H1 (cell line): Measurements from ENCODE around the gene SMTNL2. TPM values are rescaled to one million over a fixed set of nuclear protein-coding genes. Genes with fewer than 3 reads are reported as not detected.

Experiments
- CTCF ChIA-PET: fragments of 300-600 bp; sonication (Branson Sonifier 250); formaldehyde crosslinking; loops from one replicate; lab custom pipeline; 2021; ENCODE audit not compliant: partially characterized antibody; lab: Charles Lee
- POLR2A ChIA-PET: fragments of 300-600 bp; sonication (Branson Sonifier 250); formaldehyde crosslinking; loops from one replicate; lab custom pipeline; 2021; ENCODE audit warnings: inconsistent platforms; ENCODE audit not compliant: partially characterized antibody; lab: Charles Lee
- DNase-seq, 2 experiments: peaks; one replicate each; pipeline versions ENCODE4 v3.0.0 to v3.0.0-alpha.2; 2010 to 2022; ENCODE audit warnings: low spot score in 2 of 2, low read depth in 1 of 2, mixed read lengths in 1 of 2
- FAIRE-seq: peaks from 2 replicates; lab custom pipeline; 2011; peaks lifted over from hg19 to GRCh38; lab: Jason Lieb, UNC
- H2AFZ ChIP-seq: 2 replicates; pipeline ENCODE4 v1.8.1; 2012; ENCODE audit warnings: low read length, inconsistent platforms
- H2AK5ac ChIP-seq: 2 replicates; pipeline ENCODE4 v1.6.1; 2013; ENCODE audit warnings: low read depth, low read length
- H2BK120ac ChIP-seq: replicated peaks from 2 replicates; pipeline ENCODE3; 2013; ENCODE audit warnings: low read depth, low read length, inconsistent platforms
- H2BK12ac ChIP-seq: 2 replicates; pipeline ENCODE4 v1.6.1; 2013; ENCODE audit warnings: low read depth, low read length
- H2BK15ac ChIP-seq: 2 replicates; pipeline ENCODE4 v1.6.1; 2013; ENCODE audit warnings: low read length
- H2BK20ac ChIP-seq: 2 replicates; pipeline ENCODE4 v1.6.1; 2013; ENCODE audit warnings: low read length
- H2BK5ac ChIP-seq: 2 replicates; pipeline ENCODE4 v1.6.1; 2013; ENCODE audit warnings: low read depth, low read length
- H3K14ac ChIP-seq: 2 replicates; pipeline ENCODE4 v1.6.1; 2013; ENCODE audit warnings: inconsistent platforms; ENCODE audit not compliant: insufficient read length
- H3K18ac ChIP-seq: 2 replicates; pipeline ENCODE4 v1.6.1; 2013; ENCODE audit warnings: low read length; ENCODE audit errors: extremely low read depth
- H3K23ac ChIP-seq: 2 replicates; pipeline ENCODE4 v1.6.1; 2013; ENCODE audit warnings: inconsistent platforms; ENCODE audit not compliant: insufficient read length
- H3K23me2 ChIP-seq: 2 replicates; pipeline ENCODE4 v1.6.1; 2013; ENCODE audit warnings: low read depth, low read length
- H3K27ac ChIP-seq: 2 replicates; pipeline ENCODE4 v1.6.1; 2011; ENCODE audit warnings: low read depth, low read length, inconsistent platforms
- H3K27me3 ChIP-seq, 4 experiments: replicated peaks in 1 of 4; 1 replicate in 1 of 4; 2 replicates in 3 of 4; pipeline versions ENCODE4 v1.6.1 to v1.8.1; 2011 to 2013; ENCODE audit warnings: low read length in 3 of 4, mild to moderate bottlenecking in 3 of 4, inconsistent platforms in 2 of 4, mixed read lengths in 2 of 4, moderate library complexity in 1 of 4; ENCODE audit not compliant: control insufficient read depth in 3 of 4, insufficient read depth in 3 of 4; ENCODE audit errors: extremely low read depth in 1 of 4
- H3K36me3 ChIP-seq, 4 experiments: 2 replicates each; pipeline versions ENCODE4 v1.6.1 to v1.8.1; 2011 to 2013; ENCODE audit warnings: mild to moderate bottlenecking in 4 of 4, low read length in 3 of 4, moderate library complexity in 2 of 4, control low read depth in 1 of 4, inconsistent platforms in 1 of 4; ENCODE audit not compliant: insufficient read depth in 4 of 4, control insufficient read depth in 2 of 4
- H3K4ac ChIP-seq: replicated peaks from 2 replicates; pipeline ENCODE3; 2013; ENCODE audit warnings: low read length, low read depth, mixed read lengths, inconsistent platforms; ENCODE audit not compliant: insufficient read length
- H3K4me1 ChIP-seq, 4 experiments: replicated peaks in 1 of 4; 1 replicate in 1 of 4; 2 replicates in 3 of 4; pipeline versions ENCODE4 v1.6.1 to v1.8.1; 2011 to 2013; ENCODE audit warnings: low read length in 3 of 4, inconsistent platforms in 2 of 4, mixed read lengths in 1 of 4; ENCODE audit not compliant: insufficient read depth in 4 of 4, control insufficient read depth in 3 of 4
- H3K4me2 ChIP-seq, 2 experiments: 2 replicates each; pipeline versions ENCODE4 v1.6.1 to v1.8.1; 2011 to 2013; ENCODE audit warnings: low read depth in 2 of 2, low read length in 2 of 2, control low read depth in 1 of 2, inconsistent platforms in 1 of 2, mild to moderate bottlenecking in 1 of 2; ENCODE audit not compliant: insufficient read depth in 1 of 2
- H3K4me3 ChIP-seq, 4 experiments: fragments of 200-600, 300-600 bp in 1 of 4; sonication (generic), shearing (Covaris generic), sonication (Bioruptor Twin) in 1 of 4; 2 replicates each; pipeline versions ENCODE4 v1.5.1 to v1.8.1; 2011 to 2016; ENCODE audit warnings: low read length in 4 of 4, low read depth in 3 of 4, control low read depth in 2 of 4, inconsistent platforms in 2 of 4, mild to moderate bottlenecking in 2 of 4, mixed read lengths in 1 of 4, moderate library complexity in 1 of 4; ENCODE audit not compliant: insufficient read depth in 2 of 4; ENCODE audit errors: extremely low read depth in 1 of 4
- H3K56ac ChIP-seq: replicated peaks from 2 replicates; pipeline ENCODE3; 2013; ENCODE audit warnings: low read depth, mild to moderate bottlenecking, mixed read lengths, low read length, inconsistent platforms; ENCODE audit not compliant: insufficient read length
- H3K79me1 ChIP-seq: 2 replicates; pipeline ENCODE4 v1.6.1; 2013; ENCODE audit warnings: low read depth, low read length, control low read depth
- H3K79me2 ChIP-seq, 2 experiments: 2 replicates each; pipeline versions ENCODE4 v1.6.1 to v1.8.1; 2012 to 2013; ENCODE audit warnings: low read length in 2 of 2, mild to moderate bottlenecking in 2 of 2, inconsistent platforms in 1 of 2; ENCODE audit not compliant: insufficient read depth in 2 of 2, control insufficient read depth in 1 of 2
- H3K9ac ChIP-seq, 4 experiments: replicated peaks in 1 of 4; 1 replicate in 1 of 4; 2 replicates in 3 of 4; pipeline versions ENCODE4 v1.6.1 to v1.8.1; 2011 to 2013; ENCODE audit warnings: low read depth in 3 of 4, low read length in 3 of 4, control low read depth in 2 of 4, mild to moderate bottlenecking in 2 of 4, moderate library complexity in 2 of 4, inconsistent platforms in 1 of 4; ENCODE audit errors: extremely low read depth in 1 of 4
- H3K9me3 ChIP-seq, 2 experiments: 2 replicates each; pipeline versions ENCODE4 v1.6.1 to v1.8.1; 2012 to 2013; ENCODE audit warnings: mild to moderate bottlenecking in 2 of 2, moderate library complexity in 2 of 2, control low read depth in 1 of 2, inconsistent platforms in 1 of 2, low read depth in 1 of 2, low read length in 1 of 2, mixed read lengths in 1 of 2; ENCODE audit not compliant: insufficient read depth in 2 of 2
- H4K20me1 ChIP-seq, 2 experiments: replicated peaks in 1 of 2; 2 replicates each; pipeline versions ENCODE3 to v1.8.1; 2011 to 2013; ENCODE audit warnings: inconsistent platforms in 2 of 2, low read length in 2 of 2, mild to moderate bottlenecking in 1 of 2; ENCODE audit not compliant: insufficient read depth in 2 of 2, control insufficient read depth in 1 of 2
- H4K5ac ChIP-seq: 2 replicates; pipeline ENCODE4 v1.6.1; 2013; ENCODE audit warnings: low read length, low read depth, mixed read lengths, inconsistent platforms; ENCODE audit not compliant: insufficient read length
- H4K8ac ChIP-seq: 2 replicates; pipeline ENCODE4 v1.8.0; 2013; ENCODE audit warnings: mild to moderate bottlenecking, moderate library complexity, low read length, inconsistent platforms; ENCODE audit not compliant: insufficient read depth; ENCODE audit errors: extremely low read depth
- H4K91ac ChIP-seq: replicated peaks from 2 replicates; pipeline ENCODE3; 2013; ENCODE audit warnings: low read length, mixed read lengths, inconsistent platforms; ENCODE audit not compliant: insufficient read length
- FOSL1 ChIP-seq: IDR thresholded peaks from 2 replicates; pipeline ENCODE4 v1.6.1; 2011; ENCODE audit warnings: mild to moderate bottlenecking, low read depth, low read length, moderate library complexity; ENCODE audit not compliant: insufficient read depth
- HDAC2 ChIP-seq, 2 experiments: fragments of 300-600 bp in 1 of 2; sonication (generic) in 1 of 2; IDR thresholded peaks; 2 replicates each; pipeline ENCODE4 v1.6.1; 2011 to 2012; ENCODE audit warnings: low read depth in 2 of 2, low read length in 2 of 2, mild to moderate bottlenecking in 2 of 2, moderate library complexity in 2 of 2, borderline replicate concordance in 1 of 2, inconsistent platforms in 1 of 2
- NANOG ChIP-seq: IDR thresholded peaks from 2 replicates; pipeline ENCODE4 v1.6.1; 2011; ENCODE audit warnings: low read length, low read depth, mild to moderate bottlenecking, inconsistent platforms; ENCODE audit not compliant: insufficient read depth, poor library complexity, severe bottlenecking
- POLR2A ChIP-seq, 2 experiments: IDR thresholded peaks; 1 replicate in 1 of 2; 2 replicates in 1 of 2; pipeline ENCODE4 v1.6.1; 2011; ENCODE audit warnings: low read depth in 2 of 2, low read length in 2 of 2, mild to moderate bottlenecking in 2 of 2; ENCODE audit errors: control extremely low read depth in 1 of 2
- SAP30 ChIP-seq: fragments of 300-600 bp; sonication (generic); IDR thresholded peaks from 2 replicates; pipeline ENCODE4 v1.7.1; 2012; ENCODE audit warnings: low read length, moderate library complexity, mild to moderate bottlenecking, inconsistent platforms; ENCODE audit not compliant: insufficient read depth, insufficient replicate concordance
- SIX5 ChIP-seq: IDR thresholded peaks from 2 replicates; pipeline ENCODE4 v1.6.1; 2011; ENCODE audit warnings: mild to moderate bottlenecking, low read depth, low read length
- SP2 ChIP-seq: IDR thresholded peaks from 2 replicates; pipeline ENCODE4 v1.6.1; 2012; ENCODE audit warnings: mild to moderate bottlenecking, low read length, inconsistent platforms
- TCF12 ChIP-seq: IDR thresholded peaks from 2 replicates; pipeline ENCODE4 v1.6.1; 2011; ENCODE audit warnings: low read depth, mild to moderate bottlenecking, low read length
- WGBS, 2 experiments: shearing (Covaris generic) in 1 of 2; methylation state at CpG; one replicate each; pipeline versions ENCODE4 v1.1.6 to v1.1.7; 2013 to 2015; ENCODE audit warnings: low lambda C conversion rate in 2 of 2, mixed read lengths in 2 of 2, inconsistent platforms in 1 of 2, low coverage in 1 of 2, missing lambda C conversion rate in 1 of 2; ENCODE audit not compliant: insufficient replicate concordance in 2 of 2, insufficient coverage in 1 of 2, insufficient read length in 1 of 2; ENCODE audit errors: extremely low coverage in 1 of 2, missing lambda C conversion rate in 1 of 2; 5-methylcytosine and 5-hydroxymethylcytosine counted together
- polyA plus RNA-seq, 7 experiments: library from polyadenylated mRNA; depleted of rRNA in 3 of 7; stranded (reverse) in 5 of 7; unstranded in 2 of 7; fragments of >200 nt in 5 of 7; fragments of 200-250 nt in 2 of 7; gene quantifications; 1 replicate in 5 of 7; 2 replicates in 1 of 7; 4 replicates in 1 of 7; pipeline versions ENCODE4 v1.2.1 to v1.2.3, GENCODE V29; 2011 to 2013; ENCODE audit warnings: missing spikeins in 2 of 7, mixed read lengths in 2 of 7
- total RNA-seq: library from RNA; stranded (reverse); fragmentation: NEBNext Ultra II Directional; extraction: Animal tissue kit (Norgen Biotek cat#: 25700); gene quantifications from 2 replicates; pipeline ENCODE4 v1.2.1, GENCODE V29; 2021

Gene SMTNL2
- total and polyA plus RNA-seq, 2 of the 8 experiments (the other 6 are each of a cell fraction or from before 2014, with no cell fraction given), result 3.6 to 4.5 TPM

GRCh38 chr17:4587195-4587594 lies 2.9 kb downstream of the SMTNL2 start:
- Histone ChIP-seq H4K5ac (no peak overlapping the region), H3K9ac (no peak overlapping the region), H3K14ac (no peak overlapping the region), H3K36me3 (no peaks in the 10 kb centered on the region), H4K91ac (no peak overlapping the region), H3K4me2 (no peak overlapping the region), H2AFZ (no peak overlapping the region), H2BK15ac (0 out of 2 replicates have a peak overlapping the region, but pooled peaks have one; percentile 83), H4K20me1 (peaks cover 0 to 1% of the 10 kb centered on the region in 2 experiments), H3K18ac (no peak overlapping the region), H3K4me1 (peaks cover 0 to 19% (median 10%) of the 10 kb centered on the region in 4 experiments; a peak in 6 of 7 replicates), H3K9me3 (no peaks in the 10 kb centered on the region), H3K23ac (no peak overlapping the region), H2BK5ac (no peak overlapping the region), H3K23me2 (peaks cover 10% of the 10 kb centered on the region; the same call in 1 of the 2 replicates), H2AK5ac (no peak overlapping the region), H2BK12ac (no peak overlapping the region), H3K27ac (no peak overlapping the region), H3K4me3 (no peak overlapping the region), H3K79me2 (no peaks in the 10 kb centered on the region), H3K27me3 (peaks cover 8 to 45% (median 38%) of the 10 kb centered on the region in 4 experiments), H3K56ac (no peak overlapping the region), H3K79me1 (no peaks in the 10 kb centered on the region), H3K4ac (no peak overlapping the region), H2BK20ac (no peak overlapping the region), H2BK120ac (no peak overlapping the region), H4K8ac (no peak overlapping the region)
- DNase-seq (no peak), FAIRE-seq (no peak)
- WGBS, 2 experiments, result 89% methylated on average over 7 of the region's 7 CpGs; no CpG with 5 or more reads in 1 of the 2 experiments
- TF ChIP-seq TCF12 (no peak), SIX5 (no peak), SP2 (no peak), HDAC2 (IDR thresholded peaks at IDR 0.05; ENCODE audit: borderline replicate concordance in 1 of 2, low read depth in 2 of 2, low read length in 2 of 2) (no peak), SAP30 (no peak), POLR2A (IDR thresholded peaks at IDR 0.05; ENCODE audit: control extremely low read depth in 1 of 2, low read depth in 2 of 2, low read length in 2 of 2) (no peak), FOSL1 (no peak), NANOG (no peak)
- ChIA-PET POLR2A (interaction anchor here (0.5 to 1.6 kb wide), 4 partner anchors 11 to 577 kb away, joined by 3 to 6 read pairs (median 4); no protein-coding TSS in a partner anchor), CTCF (interaction anchor here (0.8 to 4.2 kb wide), 7 partner anchors 8 to 40 kb away, joined by 3 to 39 read pairs (median 4); no protein-coding TSS in a partner anchor)
